Panc1 (cell line): ENCODE data around the gene SPACA5. TPM values are rescaled to one million over a fixed set of nuclear protein-coding genes. Genes with fewer than 3 reads are reported as not detected.

Experiments used
- ATAC-seq: fragments of 200-7000 bp; cut with Tn5 transposase; 2 replicates; pipeline ENCODE4 v1.9.1; 2020; ENCODE audit warnings: mild to moderate bottlenecking, moderate library complexity
- BruUV-seq: library from RNA; stranded (reverse); fragments of 400-500 nt; replicated peaks from 2 replicates; lab custom pipeline; 2021; lab: Mats Ljungman, UMichigan
- CTCF ChIA-PET: fragments of 300-600 bp; sonication (Branson Sonifier 250); formaldehyde crosslinking; loops from one replicate; lab custom pipeline; 2022; ENCODE audit warnings: antibody characterized with exemption; lab: Charles Lee
- POLR2A ChIA-PET: fragments of 300-600 bp; sonication (Branson Sonifier 250); formaldehyde crosslinking; loops from one replicate; lab custom pipeline; 2022; ENCODE audit warnings: antibody characterized with exemption; lab: Charles Lee
- DNase-seq: peaks from one replicate; pipeline ENCODE4 v3.0.0-alpha.2; 2010; ENCODE audit warnings: low read depth, low spot score
- H3K27ac ChIP-seq: 2 replicates; pipeline ENCODE4 v1.5.1; 2011; ENCODE audit warnings: mild to moderate bottlenecking, low read length, inconsistent platforms
- H3K27me3 ChIP-seq: fragments of 200-500 bp; sonication (Bioruptor generic); 2 replicates; pipeline ENCODE4 v1.6.0; 2014; ENCODE audit warnings: low read length, inconsistent platforms; ENCODE audit not compliant: control insufficient read depth, insufficient read depth
- H3K36me3 ChIP-seq: fragments of 200-500 bp; sonication (Bioruptor generic); 2 replicates; pipeline ENCODE4 v1.5.1; 2014; ENCODE audit warnings: inconsistent platforms, mild to moderate bottlenecking, low read length, moderate library complexity; ENCODE audit not compliant: control insufficient read depth, insufficient read depth
- H3K4me1 ChIP-seq: 2 replicates; pipeline ENCODE4 v1.5.1; 2011; ENCODE audit warnings: inconsistent platforms, mild to moderate bottlenecking, low read length, moderate library complexity; ENCODE audit not compliant: control insufficient read depth, insufficient read depth
- H3K4me3 ChIP-seq, 2 experiments: 2 replicates each; pipeline ENCODE4 v1.5.1; 2011 to 2012; ENCODE audit warnings: low read depth in 2 of 2, low read length in 2 of 2, mild to moderate bottlenecking in 2 of 2, inconsistent platforms in 1 of 2, moderate library complexity in 1 of 2
- H3K9me3 ChIP-seq: fragments of 200-500 bp; sonication (Bioruptor generic); 2 replicates; pipeline ENCODE4 v1.5.1; 2014; ENCODE audit warnings: low read depth, mild to moderate bottlenecking, inconsistent platforms, low read length, moderate library complexity; ENCODE audit not compliant: control insufficient read depth, insufficient read depth
- POLR2AphosphoS5 ChIP-seq: IDR thresholded peaks from 2 replicates; pipeline ENCODE4 v1.6.1; 2012; ENCODE audit warnings: mild to moderate bottlenecking, low read depth, low read length, moderate library complexity
- SIN3A ChIP-seq: IDR thresholded peaks from 2 replicates; pipeline ENCODE4 v1.6.1; 2012; ENCODE audit warnings: low read depth, mild to moderate bottlenecking, low read length, moderate library complexity, borderline replicate concordance; ENCODE audit not compliant: insufficient read depth
- TCF7L2 ChIP-seq: IDR thresholded peaks from 2 replicates; pipeline ENCODE4 v1.6.1; 2011; ENCODE audit warnings: mild to moderate bottlenecking, low read depth, low read length, inconsistent platforms
- in situ Hi-C: cut with HindIII; loops from 2 replicates; pipeline ENCODE4 v1.10.0; 2016; ENCODE audit warnings: low sequenced_read_pairs, low pct_unique_long_range_greater_than_20kb
- intact Hi-C: fragments of 100-400 bp; cut with micrococcal nuclease; formaldehyde crosslinking; loops from one replicate; pipeline ENCODE4 v1.10.0; 2022; ENCODE audit not compliant: unreplicated experiment
- total RNA-seq: library from RNA; stranded (reverse); gene quantifications from one replicate; pipeline ENCODE4 v1.2.1, GENCODE V29; 2021; ENCODE audit not compliant: unreplicated experiment
- TF ChIP-seq, protein P1 (sequence below): fragments of 450-650 bp; IDR thresholded peaks from 2 replicates; pipeline ENCODE4 v1.5.1; 2017; ENCODE audit warnings: mild to moderate bottlenecking
- TF ChIP-seq, protein P2 (sequence below), 2 experiments: IDR thresholded peaks; 2 replicates each; pipeline ENCODE4 v1.6.1; 2011 to 2012; ENCODE audit warnings: low read depth in 2 of 2, control low read depth in 1 of 2, low read length in 1 of 2, mild to moderate bottlenecking in 1 of 2, moderate library complexity in 1 of 2; ENCODE audit not compliant: insufficient read depth in 1 of 2

Gene SPACA5
- total RNA-seq, 1 experiment from 2014 or later = not detected

DNA sequence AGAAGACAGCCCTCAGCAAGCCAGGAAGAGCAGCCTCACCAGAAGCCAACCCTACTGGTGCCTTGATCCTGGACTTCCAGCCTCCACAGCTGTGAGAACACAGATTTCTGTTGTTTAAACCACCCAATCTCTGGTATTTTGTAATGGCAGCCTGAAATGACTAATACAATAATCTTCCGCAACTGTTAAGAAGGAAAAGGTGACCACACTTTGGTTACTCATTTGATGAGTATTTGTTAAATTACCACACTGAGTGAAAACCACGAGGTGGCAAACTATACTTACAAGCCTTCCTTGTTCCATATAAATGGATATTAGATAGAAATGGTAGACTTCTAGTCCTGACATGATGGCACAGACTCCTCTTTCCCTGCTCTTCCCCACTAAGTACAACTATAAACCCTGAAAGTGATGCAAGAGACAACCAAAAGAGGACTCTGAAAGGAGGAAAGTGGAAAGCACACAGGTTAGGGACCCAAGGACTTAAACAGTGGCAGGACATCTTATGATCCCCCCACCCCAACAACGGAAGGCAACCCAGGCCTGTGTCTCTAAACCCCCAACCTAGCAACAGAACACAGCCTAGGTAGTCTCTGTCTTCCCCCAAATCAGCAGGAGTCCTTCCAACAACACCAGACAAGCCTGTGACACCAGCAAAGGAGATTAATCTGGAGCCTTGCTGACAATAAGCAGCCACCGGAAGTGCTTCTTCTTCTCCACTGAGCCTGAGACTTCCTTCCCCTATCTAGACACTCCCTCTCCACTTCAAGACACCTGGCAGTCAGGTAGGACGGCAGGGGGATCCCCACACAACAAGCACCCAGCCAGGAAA is 15.3 kb upstream of the SPACA5 start:
- no peaks in the 10 kb centered on the region; the same call in 1 of the 2 replicates for H3K36me3 ChIP-seq
- BruUV-seq = no TSS peak

DNA sequence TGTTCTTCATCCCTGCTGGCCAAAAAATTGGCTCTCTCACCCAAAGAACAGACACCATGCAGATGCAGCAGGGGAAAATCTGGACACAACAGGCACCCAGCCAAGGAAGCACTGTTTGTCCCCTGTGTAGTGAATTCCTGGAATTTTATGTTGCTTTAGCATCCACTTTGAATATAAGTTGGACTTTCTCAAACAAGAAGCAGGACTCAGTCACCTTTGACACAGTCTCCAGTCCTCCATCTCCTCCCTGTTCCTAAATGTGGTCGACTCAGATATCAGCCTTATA is 14.8 kb upstream of the SPACA5 start:
- Histone ChIP-seq H3K9me3 (peaks cover 55% of the 10 kb centered on the region; the same call in 1 of the 2 replicates), H3K27ac (no peak overlapping the region), H3K4me3 (no peak overlapping the region), H3K4me1 (no peaks in the 10 kb centered on the region), H3K27me3 (no peaks in the 10 kb centered on the region), H3K36me3 (no peaks in the 10 kb centered on the region; the same call in 1 of the 2 replicates)
- no TSS peak for BruUV-seq
- no peak for TF ChIP-seq POLR2AphosphoS5
- no peak for TF ChIP-seq SIN3A
- no peak for TF ChIP-seq TCF7L2
- TF ChIP-seq, protein P1, sequence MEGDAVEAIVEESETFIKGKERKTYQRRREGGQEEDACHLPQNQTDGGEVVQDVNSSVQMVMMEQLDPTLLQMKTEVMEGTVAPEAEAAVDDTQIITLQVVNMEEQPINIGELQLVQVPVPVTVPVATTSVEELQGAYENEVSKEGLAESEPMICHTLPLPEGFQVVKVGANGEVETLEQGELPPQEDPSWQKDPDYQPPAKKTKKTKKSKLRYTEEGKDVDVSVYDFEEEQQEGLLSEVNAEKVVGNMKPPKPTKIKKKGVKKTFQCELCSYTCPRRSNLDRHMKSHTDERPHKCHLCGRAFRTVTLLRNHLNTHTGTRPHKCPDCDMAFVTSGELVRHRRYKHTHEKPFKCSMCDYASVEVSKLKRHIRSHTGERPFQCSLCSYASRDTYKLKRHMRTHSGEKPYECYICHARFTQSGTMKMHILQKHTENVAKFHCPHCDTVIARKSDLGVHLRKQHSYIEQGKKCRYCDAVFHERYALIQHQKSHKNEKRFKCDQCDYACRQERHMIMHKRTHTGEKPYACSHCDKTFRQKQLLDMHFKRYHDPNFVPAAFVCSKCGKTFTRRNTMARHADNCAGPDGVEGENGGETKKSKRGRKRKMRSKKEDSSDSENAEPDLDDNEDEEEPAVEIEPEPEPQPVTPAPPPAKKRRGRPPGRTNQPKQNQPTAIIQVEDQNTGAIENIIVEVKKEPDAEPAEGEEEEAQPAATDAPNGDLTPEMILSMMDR = no peak
- TF ChIP-seq, protein P2, sequence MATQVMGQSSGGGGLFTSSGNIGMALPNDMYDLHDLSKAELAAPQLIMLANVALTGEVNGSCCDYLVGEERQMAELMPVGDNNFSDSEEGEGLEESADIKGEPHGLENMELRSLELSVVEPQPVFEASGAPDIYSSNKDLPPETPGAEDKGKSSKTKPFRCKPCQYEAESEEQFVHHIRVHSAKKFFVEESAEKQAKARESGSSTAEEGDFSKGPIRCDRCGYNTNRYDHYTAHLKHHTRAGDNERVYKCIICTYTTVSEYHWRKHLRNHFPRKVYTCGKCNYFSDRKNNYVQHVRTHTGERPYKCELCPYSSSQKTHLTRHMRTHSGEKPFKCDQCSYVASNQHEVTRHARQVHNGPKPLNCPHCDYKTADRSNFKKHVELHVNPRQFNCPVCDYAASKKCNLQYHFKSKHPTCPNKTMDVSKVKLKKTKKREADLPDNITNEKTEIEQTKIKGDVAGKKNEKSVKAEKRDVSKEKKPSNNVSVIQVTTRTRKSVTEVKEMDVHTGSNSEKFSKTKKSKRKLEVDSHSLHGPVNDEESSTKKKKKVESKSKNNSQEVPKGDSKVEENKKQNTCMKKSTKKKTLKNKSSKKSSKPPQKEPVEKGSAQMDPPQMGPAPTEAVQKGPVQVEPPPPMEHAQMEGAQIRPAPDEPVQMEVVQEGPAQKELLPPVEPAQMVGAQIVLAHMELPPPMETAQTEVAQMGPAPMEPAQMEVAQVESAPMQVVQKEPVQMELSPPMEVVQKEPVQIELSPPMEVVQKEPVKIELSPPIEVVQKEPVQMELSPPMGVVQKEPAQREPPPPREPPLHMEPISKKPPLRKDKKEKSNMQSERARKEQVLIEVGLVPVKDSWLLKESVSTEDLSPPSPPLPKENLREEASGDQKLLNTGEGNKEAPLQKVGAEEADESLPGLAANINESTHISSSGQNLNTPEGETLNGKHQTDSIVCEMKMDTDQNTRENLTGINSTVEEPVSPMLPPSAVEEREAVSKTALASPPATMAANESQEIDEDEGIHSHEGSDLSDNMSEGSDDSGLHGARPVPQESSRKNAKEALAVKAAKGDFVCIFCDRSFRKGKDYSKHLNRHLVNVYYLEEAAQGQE (IDR thresholded peaks at IDR 0.05; ENCODE audit: insufficient read depth in 1 of 2, low read depth in 2 of 2, low read length in 1 of 2) = no peak
- intact Hi-C loops (no loop called here), in situ Hi-C loops (no loop called here)
- no peak for ATAC-seq
- POLR2A ChIA-PET = no interaction called here
- CTCF ChIA-PET = no interaction called here
- DNase-seq = no peak

More for the DNA sequence above, 15.3 kb upstream of the SPACA5 start:
- DNase-seq = no peak
- TF ChIP-seq SIN3A = no peak
- no peak for TF ChIP-seq POLR2AphosphoS5
- TF ChIP-seq, protein P1 = no peak
- TF ChIP-seq, protein P2 (IDR thresholded peaks at IDR 0.05; ENCODE audit: insufficient read depth in 1 of 2, low read depth in 2 of 2, low read length in 1 of 2) = no peak
- TF ChIP-seq TCF7L2 = no peak
- H3K27ac ChIP-seq = no peak overlapping the region
- CTCF ChIA-PET = no interaction called here
- ATAC-seq = no peak
- no peak overlapping the region for H3K4me3 ChIP-seq
- POLR2A ChIA-PET = no interaction called here
- in situ Hi-C loops (no loop called here), intact Hi-C loops (no loop called here)
- peaks cover 61% of the 10 kb centered on the region; the same call in 1 of the 2 replicates for H3K9me3 ChIP-seq
- H3K27me3 ChIP-seq = no peaks in the 10 kb centered on the region
- no peaks in the 10 kb centered on the region for H3K4me1 ChIP-seq
